Measurements from ENCODE around the gene OLR1.

The OLR1 gene

DNA sequence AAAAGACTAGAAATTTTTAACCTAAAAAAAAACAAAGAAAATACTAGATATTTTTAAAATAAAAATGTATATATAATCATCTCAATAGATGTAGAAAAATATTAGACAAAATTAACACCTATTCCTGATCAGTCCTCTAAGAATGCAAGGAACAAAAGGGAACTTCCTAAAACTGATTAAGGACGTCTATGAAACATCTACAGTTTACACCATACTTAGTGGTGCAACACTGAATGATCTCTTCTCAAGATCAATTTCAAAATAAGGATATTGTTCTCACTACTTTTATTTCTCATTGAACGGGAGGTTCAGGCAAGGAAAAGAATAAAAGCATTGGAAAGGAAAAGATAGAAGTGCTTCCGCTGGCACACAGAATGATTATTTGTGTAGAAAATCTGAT lies 16.0 kb downstream of the OLR1 start:
- no peaks in the 10 kb centered on the region for H3K36me3 ChIP-seq
- TF ChIP-seq Cebpa-rat (IDR thresholded peaks at IDR 0.05), result no peak

GRCh38 chr12:10154145-10154496 lies 17.8 kb downstream of the OLR1 start:
- no peak overlapping the region for H3K27ac ChIP-seq
- H3K4me1 ChIP-seq, result peaks cover 5% of the 10 kb centered on the region
- peak overlapping the region; percentile 91 for H3K4me2 ChIP-seq
- peaks cover 9% of the 10 kb centered on the region for H3K27me3 ChIP-seq
- no peaks in the 10 kb centered on the region for H3K36me3 ChIP-seq
- no peak overlapping the region for H3K9ac ChIP-seq
- no peaks in the 10 kb centered on the region for H4K20me1 ChIP-seq
- H3K9me3 ChIP-seq, result no peaks in the 10 kb centered on the region
- TF ChIP-seq Cebpa-rat (IDR thresholded peaks at IDR 0.05), result no peak
- peak overlapping the region; percentile 70; the same call in 1 of the 2 replicates for H3K4me3 ChIP-seq

More for the DNA sequence above, 16.0 kb downstream of the OLR1 start:
- no peak overlapping the region for H3K4me3 ChIP-seq
- H3K27ac ChIP-seq, result no peak overlapping the region
- H3K4me2 ChIP-seq, result no peak overlapping the region
- H4K20me1 ChIP-seq, result no peaks in the 10 kb centered on the region
- peaks cover 9% of the 10 kb centered on the region for H3K27me3 ChIP-seq
- H3K9ac ChIP-seq, result no peak overlapping the region
- H3K4me1 ChIP-seq, result peaks cover 5% of the 10 kb centered on the region
- no peaks in the 10 kb centered on the region for H3K9me3 ChIP-seq

DNA sequence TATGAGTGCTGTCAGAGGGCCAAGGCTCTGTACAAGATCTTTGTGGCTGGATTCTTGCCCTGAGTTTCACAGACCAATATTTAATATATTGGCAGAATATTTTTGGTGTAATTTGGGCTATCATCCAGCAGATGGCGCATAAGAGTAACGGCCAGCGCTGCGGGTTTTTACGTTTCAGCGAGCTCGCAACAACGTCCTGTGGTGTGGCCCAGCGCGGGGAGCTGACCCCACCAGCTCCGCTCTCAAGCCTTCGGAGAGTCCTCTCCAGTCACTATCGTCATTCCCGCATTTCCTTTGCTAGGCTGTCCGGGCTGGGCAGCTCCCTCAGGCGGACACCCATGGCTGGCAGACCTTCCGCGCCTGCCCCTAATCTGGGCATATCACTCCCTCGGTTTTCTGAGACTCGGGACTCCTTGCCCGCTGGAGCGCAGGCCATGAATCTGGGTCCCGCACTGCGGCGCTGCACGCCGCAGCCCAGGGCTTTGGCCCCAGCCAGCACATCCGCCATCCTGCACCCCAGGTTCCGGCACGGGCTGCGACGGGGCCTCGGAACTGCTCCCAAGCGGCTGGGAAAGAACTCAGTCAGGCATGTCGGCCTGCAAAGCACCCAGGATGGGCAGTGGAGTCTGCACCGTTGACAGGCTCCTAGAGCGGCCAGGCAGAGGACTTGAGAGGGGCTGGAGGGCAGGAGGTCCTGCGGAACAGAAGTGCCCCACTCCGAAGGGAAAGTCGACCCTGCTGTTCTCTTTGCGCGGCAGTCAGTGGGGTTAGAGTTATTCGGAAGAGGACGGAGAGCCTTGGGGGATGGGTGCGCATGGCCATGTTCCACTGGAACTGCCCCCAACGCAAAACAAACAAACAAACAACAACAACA lies 18.4 kb downstream of the OLR1 start:
- peak overlapping the region; percentile 70 for H3K4me3 ChIP-seq

DNA sequence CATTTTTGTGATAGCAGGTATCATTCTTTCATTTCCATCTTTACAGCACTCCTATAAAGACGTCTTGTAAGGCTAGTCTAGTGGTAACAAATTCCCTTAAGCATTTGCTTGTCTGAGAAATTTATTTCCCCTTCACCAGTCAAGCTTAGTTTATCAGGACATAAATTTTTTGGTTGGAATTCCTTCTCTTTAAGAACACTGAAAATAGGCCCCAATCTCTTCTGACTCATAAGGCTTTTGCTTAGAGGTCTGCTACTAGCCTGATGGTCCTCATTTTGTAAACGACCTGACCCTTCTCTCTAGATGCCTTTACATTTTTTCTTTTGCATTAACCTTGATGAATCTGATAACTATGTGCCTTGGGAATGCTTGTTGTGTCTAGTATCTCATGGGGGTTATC lies 20.3 kb downstream of the OLR1 start:
- Histone ChIP-seq H4K20me1 (no peaks in the 10 kb centered on the region), H3K4me2 (no peak overlapping the region), H3K9ac (no peak overlapping the region), H3K9me3 (no peaks in the 10 kb centered on the region; the same call in 1 of the 2 replicates), H3K4me3 (no peak overlapping the region), H3K36me3 (no peaks in the 10 kb centered on the region), H3K4me1 (peaks cover 5% of the 10 kb centered on the region), H3K27me3 (peaks cover 9% of the 10 kb centered on the region), H3K27ac (no peak overlapping the region)
- TF ChIP-seq Cebpa-rat (IDR thresholded peaks at IDR 0.05), result no peak

More for the DNA sequence above, 18.4 kb downstream of the OLR1 start:
- H3K27ac ChIP-seq, result no peak overlapping the region
- peaks cover 9% of the 10 kb centered on the region for H3K27me3 ChIP-seq
- H3K9ac ChIP-seq, result peak overlapping the region; percentile 73
- TF ChIP-seq Cebpa-rat (IDR thresholded peaks at IDR 0.05), result no peak
- peaks cover 5% of the 10 kb centered on the region for H3K4me1 ChIP-seq
- no peaks in the 10 kb centered on the region for H3K36me3 ChIP-seq
- H3K4me2 ChIP-seq, result peak overlapping the region; percentile 91
- no peaks in the 10 kb centered on the region for H3K9me3 ChIP-seq
- no peaks in the 10 kb centered on the region for H4K20me1 ChIP-seq

- no peak overlapping the region for H3K9ac ChIP-seq
- TF ChIP-seq Cebpa-rat (IDR thresholded peaks at IDR 0.05), result no peak
- no peaks in the 10 kb centered on the region for H3K36me3 ChIP-seq
Observed at GRCh38 chr12:10147714-10148403, 24.1 kb downstream of the OLR1 start.

GRCh38 chr12:10142976-10143589 lies 28.8 kb downstream of the OLR1 start:
- Histone ChIP-seq H4K20me1 (no peaks in the 10 kb centered on the region), H3K4me1 (no peaks in the 10 kb centered on the region), H3K27me3 (no peaks in the 10 kb centered on the region), H3K9me3 (no peaks in the 10 kb centered on the region; the same call in 1 of the 2 replicates), H3K27ac (no peak overlapping the region), H3K36me3 (no peaks in the 10 kb centered on the region), H3K4me3 (no peak overlapping the region), H3K9ac (no peak overlapping the region), H3K4me2 (no peak overlapping the region)
- TF ChIP-seq Cebpa-rat (IDR thresholded peaks at IDR 0.05), result no peak

More at GRCh38 chr12:10147714-10148403, 24.1 kb downstream of the OLR1 start:
- Histone ChIP-seq H3K27me3 (no peaks in the 10 kb centered on the region), H3K27ac (no peak overlapping the region), H3K4me1 (no peaks in the 10 kb centered on the region), H3K4me3 (no peak overlapping the region), H3K4me2 (no peak overlapping the region), H3K9me3 (no peaks in the 10 kb centered on the region; the same call in 1 of the 2 replicates), H4K20me1 (no peaks in the 10 kb centered on the region)

GRCh38 chr12:10140001-10140400 lies 31.9 kb downstream of the OLR1 start:
- TF ChIP-seq Cebpa-rat (IDR thresholded peaks at IDR 0.05), result no peak

DNA sequence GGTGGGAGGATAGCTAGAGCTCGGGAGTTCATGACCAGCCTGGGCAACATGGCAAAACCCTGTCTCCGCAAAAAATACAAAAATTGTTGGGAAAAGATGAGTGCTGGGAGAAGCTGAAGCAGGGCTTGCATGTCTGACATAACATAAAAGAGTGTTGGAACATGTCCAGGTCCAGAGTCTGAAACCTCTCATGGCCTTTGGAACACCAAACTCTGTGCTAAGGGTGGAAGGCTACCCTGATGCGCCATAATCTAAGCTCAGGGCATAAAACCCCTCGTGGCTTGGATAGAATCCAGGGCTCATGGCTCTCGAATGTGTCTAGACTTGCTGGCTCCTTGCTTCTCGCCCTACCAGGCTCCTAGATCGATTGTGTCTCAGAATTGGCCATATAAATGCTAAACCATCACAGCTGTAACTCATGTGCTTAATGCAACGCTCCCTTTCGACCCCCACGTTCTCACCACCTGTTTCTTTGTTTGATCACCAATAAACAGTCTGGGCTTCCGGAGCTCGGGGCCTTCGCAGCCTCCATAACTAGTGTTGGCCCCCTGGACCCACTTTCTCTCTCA lies 35.2 kb downstream of the OLR1 start:
- Histone ChIP-seq H3K36me3 (no peaks in the 10 kb centered on the region), H3K9me3 (no peaks in the 10 kb centered on the region), H3K4me3 (no peak overlapping the region), H3K9ac (no peak overlapping the region), H3K4me2 (no peak overlapping the region), H3K4me1 (no peaks in the 10 kb centered on the region), H4K20me1 (no peaks in the 10 kb centered on the region), H3K27me3 (no peaks in the 10 kb centered on the region), H3K27ac (no peak overlapping the region)
- TF ChIP-seq Cebpa-rat (IDR thresholded peaks at IDR 0.05), result no peak

More at GRCh38 chr12:10140001-10140400, 31.9 kb downstream of the OLR1 start:
- H3K9ac ChIP-seq, result no peak overlapping the region
- no peak overlapping the region for H3K27ac ChIP-seq
- H3K36me3 ChIP-seq, result no peaks in the 10 kb centered on the region
- no peak overlapping the region for H3K4me2 ChIP-seq
- no peaks in the 10 kb centered on the region for H4K20me1 ChIP-seq
- H3K9me3 ChIP-seq, result no peaks in the 10 kb centered on the region
- H3K4me3 ChIP-seq, result no peak overlapping the region
- no peaks in the 10 kb centered on the region for H3K27me3 ChIP-seq
- H3K4me1 ChIP-seq, result no peaks in the 10 kb centered on the region

DNA sequence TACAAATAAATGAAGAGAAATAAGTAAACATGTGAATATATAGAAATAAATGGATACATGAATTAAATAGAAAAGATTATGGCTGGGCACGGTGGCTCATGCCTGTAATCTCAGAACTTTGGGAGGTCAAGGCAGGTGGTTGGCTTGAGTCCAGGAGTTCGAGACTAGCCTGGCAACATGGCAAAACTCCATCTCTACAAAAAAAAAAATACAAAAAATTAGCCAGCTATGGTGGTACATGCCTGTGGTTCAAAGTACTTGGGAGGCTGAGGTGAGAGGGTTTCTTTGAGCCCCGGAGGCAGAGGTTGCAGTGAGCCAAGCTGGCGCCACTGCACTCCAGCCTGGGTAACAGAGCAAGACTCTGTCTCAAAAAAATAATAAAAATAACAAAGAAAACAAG lies 36.8 kb downstream of the OLR1 start:
- Histone ChIP-seq H3K4me3 (no peak overlapping the region), H3K27me3 (no peaks in the 10 kb centered on the region), H3K36me3 (no peaks in the 10 kb centered on the region), H3K27ac (no peak overlapping the region), H4K20me1 (no peaks in the 10 kb centered on the region), H3K4me1 (no peaks in the 10 kb centered on the region), H3K4me2 (no peak overlapping the region), H3K9me3 (no peaks in the 10 kb centered on the region), H3K9ac (no peak overlapping the region)
- no peak for TF ChIP-seq Cebpa-rat (IDR thresholded peaks at IDR 0.05)
